Left lung (tissue), 10 donors: ENCODE results near the gene GNAO1. TPM values are rescaled to one million over a fixed set of nuclear protein-coding genes. Genes with fewer than 3 reads are reported as not detected.

ENCODE experiments used
- ATAC-seq: fragments of 200-7000 bp; cut with Tn5 transposase; one replicate; pipeline ENCODE4 v1.9.1; 2020; ENCODE audit warnings: moderate library complexity
- DNase-seq, 4 donors: peaks; one replicate each; pipeline ENCODE4 v3.0.0-alpha.2; 2013 to 2020
- H3K27ac ChIP-seq, 2 donors: fragments of 200-600 bp; sonication (generic) in 1 of 2; one replicate each; pipeline versions ENCODE4 v1.5.0 to v1.8.0; 2020 to 2021
- H3K27me3 ChIP-seq, 2 donors: fragments of 200-600 bp; sonication (generic) in 1 of 2; one replicate each; pipeline versions ENCODE4 v1.5.0 to v1.8.0; 2020 to 2021
- H3K36me3 ChIP-seq, 2 donors: fragments of 200-600 bp; sonication (generic) in 1 of 2; one replicate each; pipeline versions ENCODE4 v1.5.0 to v1.8.0; 2020 to 2021
- H3K4me1 ChIP-seq, 2 donors: fragments of 200-600 bp; one replicate each; pipeline ENCODE4 v1.8.0; 2021
- H3K4me3 ChIP-seq, 2 donors: fragments of 200-600 bp; sonication (generic) in 1 of 2; one replicate each; pipeline versions ENCODE4 v1.5.0 to v1.8.0; 2020 to 2021; ENCODE audit warnings: mild to moderate bottlenecking in 1 of 2
- H3K9me3 ChIP-seq, 2 donors: fragments of 200-600 bp; sonication (generic) in 1 of 2; one replicate each; pipeline versions ENCODE4 v1.5.0 to v1.8.0; 2020 to 2021
- CTCF ChIP-seq, 2 donors: fragments of 200-600 bp; sonication (generic) in 1 of 2; IDR thresholded peaks; one replicate each; pipeline versions ENCODE4 v1.5.0 to v1.8.0; 2021; ENCODE audit warnings: antibody characterized with exemption in 2 of 2
- intact Hi-C, 2 donors: fragments of 100-400 bp; cut with DNase I; formaldehyde crosslinking; loops; one replicate each; pipeline versions ENCODE4 v1.11.2 to v1.14.2; 2022
- polyA plus RNA-seq, 6 donors: library from polyadenylated mRNA; unstranded; fragments of 120-200 nt; gene quantifications; one replicate each; pipeline ENCODE4 v1.2.1, GENCODE V29; 2013; ENCODE audit not compliant: insufficient read length in 6 of 6
- total RNA-seq, 2 donors: library from RNA; stranded (reverse); fragmentation: NEBNext Ultra II Directional; extraction: Animal tissue kit (Norgen Biotek cat#: 25700); gene quantifications; one replicate each; pipeline ENCODE4 v1.2.1, GENCODE V29; 2021
- donor health status: DM: no; HTN: yes; CAD: no.
- donor health status: DM: no; HTN: no; CAD: no.

GNAO1 gene
- total and polyA plus RNA-seq, 8 donors: 1.3 to 34.1 (median 22.2) TPM

GRCh38 chr16:56244612-56245011 lies 53.3 kb downstream of the GNAO1 start:
- H3K27me3 ChIP-seq: no peaks in the 10 kb centered on the region
- intact Hi-C loops: no loop called here
- no peak for TF ChIP-seq CTCF (IDR thresholded peaks at IDR 0.05)
- DNase-seq (no peak), ATAC-seq (no peak)
- no peak overlapping the region for H3K27ac ChIP-seq
- no peak overlapping the region for H3K4me3 ChIP-seq
- H3K9me3 ChIP-seq: no peaks in the 10 kb centered on the region
- H3K36me3 ChIP-seq: no peaks in the 10 kb centered on the region
- H3K4me1 ChIP-seq: no peaks in the 10 kb centered on the region

- no peaks in the 10 kb centered on the region for H3K36me3 ChIP-seq
- no peak overlapping the region for H3K27ac ChIP-seq
- no peaks in the 10 kb centered on the region for H3K27me3 ChIP-seq
- DNase-seq (no peak), ATAC-seq (no peak)
- H3K4me3 ChIP-seq: no peak overlapping the region
- H3K9me3 ChIP-seq: no peaks in the 10 kb centered on the region
- intact Hi-C loops: no loop called here
- H3K4me1 ChIP-seq: no peaks in the 10 kb centered on the region
- TF ChIP-seq CTCF (IDR thresholded peaks at IDR 0.05): no peak
Measured at GRCh38 chr16:56245197-56245596, 53.9 kb downstream of the GNAO1 start.

GRCh38 chr16:56246051-56246817 lies 54.9 kb downstream of the GNAO1 start:
- H3K27me3 ChIP-seq: no peaks in the 10 kb centered on the region
- no peak overlapping the region for H3K27ac ChIP-seq
- H3K4me1 ChIP-seq: no peaks in the 10 kb centered on the region
- H3K36me3 ChIP-seq: no peaks in the 10 kb centered on the region
- H3K4me3 ChIP-seq: no peak overlapping the region
- H3K9me3 ChIP-seq: no peaks in the 10 kb centered on the region
- no peak for TF ChIP-seq CTCF (IDR thresholded peaks at IDR 0.05)
- intact Hi-C loops: no loop called here
- DNase-seq (peak in 1 of 4 donors; percentile 52), ATAC-seq (peak; percentile 84)

- Histone ChIP-seq H3K4me3 (no peak overlapping the region), H3K4me1 (no peaks in the 10 kb centered on the region), H3K9me3 (no peaks in the 10 kb centered on the region), H3K27ac (no peak overlapping the region), H3K36me3 (no peaks in the 10 kb centered on the region), H3K27me3 (no peaks in the 10 kb centered on the region)
- DNase-seq (no peak), ATAC-seq (no peak)
- intact Hi-C loops: no loop called here
- TF ChIP-seq CTCF (IDR thresholded peaks at IDR 0.05): no peak
Measured at GRCh38 chr16:56247018-56247417, 55.7 kb downstream of the GNAO1 start.

GRCh38 chr16:56247808-56248207 lies 56.5 kb downstream of the GNAO1 start:
- no peaks in the 10 kb centered on the region for H3K36me3 ChIP-seq
- intact Hi-C loops: no loop called here
- DNase-seq (no peak), ATAC-seq (no peak)
- no peaks in the 10 kb centered on the region for H3K27me3 ChIP-seq
- no peak for TF ChIP-seq CTCF (IDR thresholded peaks at IDR 0.05)
- H3K4me3 ChIP-seq: no peak overlapping the region
- H3K9me3 ChIP-seq: no peaks in the 10 kb centered on the region
- no peak overlapping the region for H3K27ac ChIP-seq
- H3K4me1 ChIP-seq: no peaks in the 10 kb centered on the region
